Liver (tissue), 3 donors: ENCODE results near the gene MIDN.

Experiments used
- ATF3 ChIP-seq: IDR thresholded peaks from 2 replicates; pipeline ENCODE4 v1.6.1; 2016; ENCODE audit warnings: antibody characterized with exemption
- MAX ChIP-seq: IDR thresholded peaks from 2 replicates; pipeline ENCODE4 v1.6.1; 2016; ENCODE audit warnings: antibody characterized with exemption
- TF ChIP-seq, protein P1 (sequence below): fragments of 150-350 bp; IDR thresholded peaks from 2 replicates; pipeline ENCODE4 v1.5.1; 2017; ENCODE audit warnings: improper control_type of control experiment, low read depth, low read length; ENCODE audit not compliant: missing input control
- donor health status: healthy.
- donor health status: healthy.

DNA sequence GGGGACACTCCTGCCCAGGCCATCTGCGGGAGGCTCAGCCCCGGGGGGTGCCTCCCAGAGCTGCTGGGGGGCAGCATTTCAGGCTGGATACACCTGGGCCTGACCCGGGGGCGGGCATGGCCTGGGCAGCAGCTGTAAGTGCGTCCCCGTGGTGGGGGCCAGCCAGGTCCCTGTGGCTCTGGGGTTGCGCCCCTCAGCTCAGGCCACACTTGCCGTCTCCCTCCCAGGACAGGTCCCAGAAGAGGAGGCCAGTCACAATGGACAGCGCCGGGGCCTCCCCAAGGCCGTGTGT lies 22.2 kb upstream of the MIDN start:
- TF ChIP-seq ATF3 (no peak), MAX (no peak)
- TF ChIP-seq, protein P1, sequence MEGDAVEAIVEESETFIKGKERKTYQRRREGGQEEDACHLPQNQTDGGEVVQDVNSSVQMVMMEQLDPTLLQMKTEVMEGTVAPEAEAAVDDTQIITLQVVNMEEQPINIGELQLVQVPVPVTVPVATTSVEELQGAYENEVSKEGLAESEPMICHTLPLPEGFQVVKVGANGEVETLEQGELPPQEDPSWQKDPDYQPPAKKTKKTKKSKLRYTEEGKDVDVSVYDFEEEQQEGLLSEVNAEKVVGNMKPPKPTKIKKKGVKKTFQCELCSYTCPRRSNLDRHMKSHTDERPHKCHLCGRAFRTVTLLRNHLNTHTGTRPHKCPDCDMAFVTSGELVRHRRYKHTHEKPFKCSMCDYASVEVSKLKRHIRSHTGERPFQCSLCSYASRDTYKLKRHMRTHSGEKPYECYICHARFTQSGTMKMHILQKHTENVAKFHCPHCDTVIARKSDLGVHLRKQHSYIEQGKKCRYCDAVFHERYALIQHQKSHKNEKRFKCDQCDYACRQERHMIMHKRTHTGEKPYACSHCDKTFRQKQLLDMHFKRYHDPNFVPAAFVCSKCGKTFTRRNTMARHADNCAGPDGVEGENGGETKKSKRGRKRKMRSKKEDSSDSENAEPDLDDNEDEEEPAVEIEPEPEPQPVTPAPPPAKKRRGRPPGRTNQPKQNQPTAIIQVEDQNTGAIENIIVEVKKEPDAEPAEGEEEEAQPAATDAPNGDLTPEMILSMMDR = no peak
